ENCODE data around the gene TMEM201. TPM values are rescaled to one million over a fixed set of nuclear protein-coding genes. Genes with fewer than 3 reads are reported as not detected.
"Not testable (repeated sequence)": the region's sequence is repeated elsewhere in the genome, so short reads cannot be mapped to it uniquely, and the experiment has no call there.

Gene TMEM201
- total and polyA plus RNA-seq, 8 donors = 9.1 to 21.9 (median 17.0) TPM

DNA sequence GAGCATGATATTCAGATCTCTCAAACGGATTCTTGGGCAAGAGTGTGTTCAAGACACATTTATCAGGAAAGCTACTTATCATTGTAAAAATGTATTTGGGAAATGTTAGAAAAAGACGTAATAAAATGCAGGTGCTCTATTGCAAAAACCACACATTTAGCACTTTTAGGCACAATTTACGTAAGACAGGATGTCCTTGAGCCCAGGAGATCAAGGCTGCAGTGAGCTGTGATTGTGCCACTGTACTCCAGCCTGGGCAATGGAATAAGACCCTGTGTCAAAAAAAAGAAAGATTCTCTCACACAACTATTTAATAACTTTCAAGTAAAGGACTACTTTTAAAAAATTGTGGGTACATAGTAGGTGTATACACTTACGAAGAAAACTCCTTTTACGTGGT is 31.1 kb upstream of the TMEM201 start:
- TF ChIP-seq, protein P1, sequence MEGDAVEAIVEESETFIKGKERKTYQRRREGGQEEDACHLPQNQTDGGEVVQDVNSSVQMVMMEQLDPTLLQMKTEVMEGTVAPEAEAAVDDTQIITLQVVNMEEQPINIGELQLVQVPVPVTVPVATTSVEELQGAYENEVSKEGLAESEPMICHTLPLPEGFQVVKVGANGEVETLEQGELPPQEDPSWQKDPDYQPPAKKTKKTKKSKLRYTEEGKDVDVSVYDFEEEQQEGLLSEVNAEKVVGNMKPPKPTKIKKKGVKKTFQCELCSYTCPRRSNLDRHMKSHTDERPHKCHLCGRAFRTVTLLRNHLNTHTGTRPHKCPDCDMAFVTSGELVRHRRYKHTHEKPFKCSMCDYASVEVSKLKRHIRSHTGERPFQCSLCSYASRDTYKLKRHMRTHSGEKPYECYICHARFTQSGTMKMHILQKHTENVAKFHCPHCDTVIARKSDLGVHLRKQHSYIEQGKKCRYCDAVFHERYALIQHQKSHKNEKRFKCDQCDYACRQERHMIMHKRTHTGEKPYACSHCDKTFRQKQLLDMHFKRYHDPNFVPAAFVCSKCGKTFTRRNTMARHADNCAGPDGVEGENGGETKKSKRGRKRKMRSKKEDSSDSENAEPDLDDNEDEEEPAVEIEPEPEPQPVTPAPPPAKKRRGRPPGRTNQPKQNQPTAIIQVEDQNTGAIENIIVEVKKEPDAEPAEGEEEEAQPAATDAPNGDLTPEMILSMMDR (IDR thresholded peaks at IDR 0.05) = no peak
- ATAC-seq = no peak
- intact Hi-C loops (cut with DNase I) = no loop called here
- Histone ChIP-seq H3K36me3 (peaks cover 0 to 36% of the 10 kb centered on the region in 2 donors), H3K27me3 (no peaks in the 10 kb centered on the region), H3K4me3 (no peak overlapping the region), H3K9me3 (no peaks in the 10 kb centered on the region), H3K27ac (no peak overlapping the region), H3K4me1 (peaks cover 0 to 40% of the 10 kb centered on the region in 2 donors)
- DNase-seq = no peak

DNA sequence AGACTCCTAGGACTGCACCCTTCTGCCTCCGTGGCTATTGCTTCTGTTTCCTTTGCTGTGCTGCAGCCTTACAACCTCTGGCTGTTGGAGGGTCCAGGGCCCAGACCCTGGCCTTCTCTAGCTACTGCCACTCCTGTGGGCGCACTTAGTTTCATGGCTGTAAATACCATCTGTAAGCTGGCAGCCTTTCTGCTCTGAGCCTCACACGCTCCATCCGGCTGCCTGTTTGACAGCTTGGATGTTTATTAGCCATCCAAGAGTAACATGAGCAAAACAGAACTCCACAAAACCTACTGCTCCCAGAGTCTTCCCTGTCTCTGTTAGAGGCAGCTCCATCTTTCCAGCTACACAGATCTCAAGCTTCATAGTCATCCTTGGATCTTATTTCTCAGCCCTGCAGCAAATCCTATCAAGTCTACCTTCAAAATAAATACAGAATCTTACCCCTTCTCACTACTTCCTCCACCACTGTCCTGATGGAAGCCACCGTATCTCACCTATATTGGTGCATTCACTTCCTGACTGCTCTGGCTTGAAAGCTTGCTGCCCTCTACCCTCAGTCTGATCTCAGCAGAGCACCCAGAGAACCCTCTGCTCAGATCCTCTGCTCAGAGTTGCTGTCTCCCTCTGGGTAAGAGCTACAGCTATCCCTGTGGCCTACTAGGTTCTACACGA is 30.3 kb upstream of the TMEM201 start:
- H3K9me3 ChIP-seq = no peaks in the 10 kb centered on the region
- TF ChIP-seq, protein P1 (IDR thresholded peaks at IDR 0.05) = no peak
- DNase-seq (no peak), ATAC-seq (no peak)
- no peaks in the 10 kb centered on the region for H3K27me3 ChIP-seq
- no peak overlapping the region for H3K27ac ChIP-seq
- peaks cover 0 to 40% of the 10 kb centered on the region in 2 donors for H3K4me1 ChIP-seq
- H3K4me3 ChIP-seq = no peak overlapping the region
- intact Hi-C loops (cut with DNase I) = no loop called here
- H3K36me3 ChIP-seq = peaks cover 0 to 36% of the 10 kb centered on the region in 2 donors

DNA sequence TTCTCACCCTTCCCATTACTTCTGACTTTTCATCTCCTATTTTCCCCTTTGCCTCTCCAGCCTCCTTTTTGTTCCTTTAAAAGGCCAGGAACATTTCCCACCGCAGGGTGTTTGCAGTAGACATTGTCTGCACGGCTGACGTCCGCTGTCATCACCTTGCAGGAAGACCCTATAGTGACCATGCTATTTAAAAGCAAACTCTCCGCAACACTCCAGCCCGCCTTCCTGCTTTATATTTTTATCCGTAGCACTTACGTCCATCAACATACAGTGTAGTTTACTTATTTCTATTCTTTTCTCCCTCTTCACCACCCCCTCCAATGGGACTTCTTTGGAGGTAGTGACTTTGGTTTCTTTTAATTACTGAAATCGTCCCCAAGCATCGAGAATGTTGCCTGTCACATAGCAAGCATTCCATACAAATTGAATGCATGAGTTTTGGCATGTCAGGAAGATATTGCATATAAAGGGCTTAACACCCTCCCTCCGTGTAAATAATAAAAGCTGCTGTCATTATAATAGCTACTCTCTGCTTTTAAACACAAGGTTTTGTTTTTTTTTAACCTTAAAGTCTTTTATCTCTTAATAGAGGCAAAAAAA is 29.7 kb upstream of the TMEM201 start:
- Histone ChIP-seq H3K36me3 (peaks cover 0 to 30% of the 10 kb centered on the region in 2 donors), H3K27ac (no peak overlapping the region), H3K4me1 (peaks cover 0 to 40% of the 10 kb centered on the region in 2 donors), H3K4me3 (no peak overlapping the region), H3K9me3 (no peaks in the 10 kb centered on the region), H3K27me3 (no peaks in the 10 kb centered on the region)
- intact Hi-C loops (cut with DNase I) = no loop called here
- DNase-seq (no peak), ATAC-seq (no peak)
- TF ChIP-seq, protein P1 (IDR thresholded peaks at IDR 0.05) = no peak

DNA sequence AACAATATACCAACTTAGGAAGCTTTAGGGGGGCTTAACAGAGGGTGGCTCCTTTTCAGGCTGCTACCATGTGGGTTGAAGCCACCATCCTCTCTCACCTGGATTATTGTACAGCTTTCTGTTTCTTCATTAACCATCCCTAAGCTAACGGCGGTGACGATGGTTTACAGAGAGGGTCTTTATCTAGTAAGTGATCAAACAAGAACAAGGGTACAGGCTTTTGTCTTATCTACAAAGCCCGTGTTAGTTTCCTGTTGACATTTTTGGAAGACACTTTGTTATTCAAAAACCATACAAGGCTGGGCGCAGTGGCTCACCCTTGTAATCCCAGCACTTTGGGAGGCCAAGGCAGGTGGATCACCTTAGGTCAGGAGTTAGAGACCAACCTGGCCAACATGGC is 29.0 kb upstream of the TMEM201 start:
- peaks cover 0 to 24% of the 10 kb centered on the region in 2 donors for H3K36me3 ChIP-seq
- H3K9me3 ChIP-seq = no peaks in the 10 kb centered on the region
- no peaks in the 10 kb centered on the region for H3K27me3 ChIP-seq
- intact Hi-C loops (cut with DNase I) = no loop called here
- DNase-seq = no peak
- TF ChIP-seq, protein P1 (IDR thresholded peaks at IDR 0.05) = no peak
- no peak overlapping the region for H3K4me3 ChIP-seq
- no peak for ATAC-seq
- H3K4me1 ChIP-seq = peaks cover 0 to 40% of the 10 kb centered on the region in 2 donors
- no peak overlapping the region for H3K27ac ChIP-seq

DNA sequence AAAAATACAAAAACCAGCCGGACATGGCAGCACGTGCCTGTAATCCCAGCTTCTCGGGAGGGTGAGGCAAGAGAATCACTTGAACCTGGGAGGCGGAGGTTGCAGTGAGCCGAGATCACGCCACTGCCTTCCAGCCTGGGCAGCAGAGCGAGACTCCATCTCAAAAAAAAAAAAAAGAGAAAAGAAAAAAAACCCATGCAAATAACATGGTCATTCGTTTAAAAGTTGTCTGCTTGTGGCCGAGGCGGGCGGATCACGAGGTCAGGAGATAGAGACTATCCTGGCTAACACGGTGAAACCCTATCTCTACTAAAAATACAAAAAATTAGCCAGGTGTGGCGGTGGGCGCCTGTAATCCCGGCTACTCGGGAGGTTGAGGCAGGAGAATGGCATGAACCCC is 28.6 kb upstream of the TMEM201 start:
- intact Hi-C loops (cut with DNase I); H3K27ac ChIP-seq; H3K9me3 ChIP-seq; H3K4me3 ChIP-seq; H3K27me3 ChIP-seq; ATAC-seq; DNase-seq: not testable (repeated sequence)
- Histone ChIP-seq H3K36me3 (peaks cover 0 to 21% of the 10 kb centered on the region in 2 donors), H3K4me1 (peaks cover 0 to 40% of the 10 kb centered on the region in 2 donors)
